ENCODE data around the gene MPLKIP.

DNA sequence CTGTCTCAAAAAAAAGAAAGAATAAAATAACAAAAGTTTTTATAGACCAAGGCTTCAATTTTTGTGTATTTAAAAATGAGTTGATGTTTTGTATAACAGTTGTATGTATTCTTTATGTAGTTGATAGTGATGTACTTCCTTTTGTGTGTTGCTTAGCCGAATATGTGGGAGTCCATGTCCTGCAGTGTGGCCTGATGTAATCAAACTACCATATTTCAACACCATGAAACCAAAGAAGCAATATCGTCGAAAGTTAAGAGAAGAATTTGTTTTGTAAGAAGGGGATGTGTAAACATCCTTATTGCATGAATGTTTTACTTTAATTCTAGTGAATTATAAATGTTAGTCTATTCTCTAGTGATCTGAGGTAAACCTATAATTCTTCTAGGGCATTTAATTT is 56.6 kb downstream of the MPLKIP start:
- TF ChIP-seq POLR2A (IDR thresholded peaks at IDR 0.05) (no peak), CTCF (IDR thresholded peaks at IDR 0.05) (no peak)

All from testis (tissue), 2 donors.